Neural progenitor cell (in vitro differentiated cells): Measurements from ENCODE around the gene FERMT3.

Experiments used
- EZH2phosphoT487 ChIP-seq: fragments of 200-600 bp; sonication (generic); IDR thresholded peaks from 2 replicates; pipeline ENCODE4 v1.6.1; 2017; ENCODE audit warnings: antibody characterized with exemption
- TF ChIP-seq, protein P1 (sequence below): fragments of 200-600 bp; sonication (generic); IDR thresholded peaks from 2 replicates; pipeline ENCODE4 v1.5.1; 2017; ENCODE audit warnings: antibody characterized with exemption, mild to moderate bottlenecking

DNA sequence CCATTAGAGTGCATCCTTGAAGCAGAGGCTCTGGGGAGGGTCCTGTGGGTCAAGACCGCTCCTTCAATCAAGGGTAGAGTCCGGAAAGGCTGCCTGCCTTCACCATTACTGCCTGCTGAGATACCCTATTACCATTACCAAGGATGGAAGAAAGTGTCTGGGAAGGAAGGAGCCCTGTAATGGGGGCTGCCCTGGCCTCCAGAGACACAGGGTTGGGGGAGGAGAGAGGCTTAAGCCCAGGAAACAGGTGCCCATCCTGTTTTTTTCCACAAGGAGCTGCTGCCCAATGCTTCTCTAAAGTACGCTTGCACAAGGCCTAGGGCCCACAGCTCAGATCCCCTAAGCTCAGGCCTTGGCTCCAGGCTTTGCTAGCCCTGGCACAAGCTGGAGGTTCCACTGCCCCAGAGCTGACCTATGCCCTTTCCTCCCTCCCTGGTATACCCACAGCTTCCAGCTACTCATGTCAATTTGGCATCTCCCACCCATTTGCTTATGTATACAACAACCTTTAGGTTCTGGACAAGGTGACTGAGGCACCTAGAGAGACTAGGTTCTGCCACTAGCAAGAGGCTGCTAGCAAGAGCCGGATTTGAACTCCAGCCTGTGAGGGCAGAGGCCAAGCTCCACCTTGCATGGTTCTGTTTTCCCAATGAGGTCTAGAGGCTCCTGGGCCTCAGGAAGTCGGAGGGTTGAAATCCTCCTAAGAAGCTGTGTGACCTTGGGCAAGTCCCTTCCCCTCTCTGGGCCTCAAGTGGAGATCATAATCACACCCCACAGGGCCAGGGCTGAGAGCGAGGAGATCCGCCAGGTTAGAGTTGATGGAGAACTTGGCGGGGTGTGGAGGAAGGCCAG lies 43.3 kb downstream of the FERMT3 start:
- TF ChIP-seq, protein P1, sequence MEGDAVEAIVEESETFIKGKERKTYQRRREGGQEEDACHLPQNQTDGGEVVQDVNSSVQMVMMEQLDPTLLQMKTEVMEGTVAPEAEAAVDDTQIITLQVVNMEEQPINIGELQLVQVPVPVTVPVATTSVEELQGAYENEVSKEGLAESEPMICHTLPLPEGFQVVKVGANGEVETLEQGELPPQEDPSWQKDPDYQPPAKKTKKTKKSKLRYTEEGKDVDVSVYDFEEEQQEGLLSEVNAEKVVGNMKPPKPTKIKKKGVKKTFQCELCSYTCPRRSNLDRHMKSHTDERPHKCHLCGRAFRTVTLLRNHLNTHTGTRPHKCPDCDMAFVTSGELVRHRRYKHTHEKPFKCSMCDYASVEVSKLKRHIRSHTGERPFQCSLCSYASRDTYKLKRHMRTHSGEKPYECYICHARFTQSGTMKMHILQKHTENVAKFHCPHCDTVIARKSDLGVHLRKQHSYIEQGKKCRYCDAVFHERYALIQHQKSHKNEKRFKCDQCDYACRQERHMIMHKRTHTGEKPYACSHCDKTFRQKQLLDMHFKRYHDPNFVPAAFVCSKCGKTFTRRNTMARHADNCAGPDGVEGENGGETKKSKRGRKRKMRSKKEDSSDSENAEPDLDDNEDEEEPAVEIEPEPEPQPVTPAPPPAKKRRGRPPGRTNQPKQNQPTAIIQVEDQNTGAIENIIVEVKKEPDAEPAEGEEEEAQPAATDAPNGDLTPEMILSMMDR, result no peak
- TF ChIP-seq EZH2phosphoT487, result no peak
